Tibial artery (tissue), 4 donors: ENCODE data around the gene DHX35.

Source experiments
- DNase-seq, 2 donors: peaks; one replicate each; pipeline ENCODE4 v3.0.0-alpha.2; 2019
- H3K27ac ChIP-seq, 2 donors: fragments of 200-600 bp; sonication (generic) in 1 of 2; 1 replicate in 1 of 2; 2 replicates in 1 of 2; pipeline ENCODE4 v1.5.1; 2018 to 2019; ENCODE audit warnings: mild to moderate bottlenecking in 1 of 2
- H3K27me3 ChIP-seq, 2 donors: fragments of 200-600 bp; sonication (generic) in 1 of 2; one replicate each; pipeline versions ENCODE4 v1.5.1 to v1.6.0; 2016 to 2019
- H3K36me3 ChIP-seq, 3 donors: fragments of 200-600 bp; sonication (generic) in 2 of 3; one replicate each; pipeline ENCODE4 v1.5.1; 2016 to 2019; ENCODE audit warnings: mild to moderate bottlenecking in 2 of 3
- H3K4me1 ChIP-seq, 4 donors: fragments of 200-600 bp; sonication (generic) in 2 of 4; 1 replicate in 3 of 4; 2 replicates in 1 of 4; pipeline ENCODE4 v1.5.1; 2016 to 2019
- H3K4me3 ChIP-seq, 2 donors: fragments of 200-600 bp; sonication (generic) in 1 of 2; 1 replicate in 1 of 2; 2 replicates in 1 of 2; pipeline ENCODE4 v1.5.1; 2018 to 2019; ENCODE audit warnings: mild to moderate bottlenecking in 2 of 2
- H3K9me3 ChIP-seq, 3 donors: fragments of 200-600 bp; sonication (generic) in 1 of 3; one replicate each; pipeline ENCODE4 v1.5.1; 2016 to 2019
- CTCF ChIP-seq, 2 experiments: fragments of 200-600 bp in 1 of 2; fragments of 450-650 bp in 1 of 2; IDR thresholded peaks; one replicate each; pipeline ENCODE4 v1.5.1; 2017 to 2019; ENCODE audit warnings: antibody characterized with exemption in 2 of 2, mild to moderate bottlenecking in 1 of 2, moderate library complexity in 1 of 2
- intact Hi-C: fragments of 100-400 bp; cut with DNase I; formaldehyde crosslinking; loops from one replicate; pipeline ENCODE4 v1.15.0; 2023; ENCODE audit warnings: low total_unique reads

DHX35 gene

GRCh38 chr20:38920411-38920810 is 41.7 kb upstream of the DHX35 start:
- no peak overlapping the region for H3K27ac ChIP-seq
- TF ChIP-seq CTCF (IDR thresholded peaks at IDR 0.05) = no peak
- H3K36me3 ChIP-seq = no peaks in the 10 kb centered on the region
- H3K4me3 ChIP-seq = no peak overlapping the region
- intact Hi-C loops = no loop called here
- H3K4me1 ChIP-seq = no peaks in the 10 kb centered on the region
- no peaks in the 10 kb centered on the region for H3K9me3 ChIP-seq
- DNase-seq = no peak
- H3K27me3 ChIP-seq = peaks cover 0 to 19% of the 10 kb centered on the region in 2 donors

- H3K27me3 ChIP-seq = peaks cover 0 to 19% of the 10 kb centered on the region in 2 donors
- H3K9me3 ChIP-seq = no peaks in the 10 kb centered on the region
- no peak for DNase-seq
- intact Hi-C loops = no loop called here
- H3K4me1 ChIP-seq = no peaks in the 10 kb centered on the region
- H3K4me3 ChIP-seq = no peak overlapping the region
- no peak overlapping the region for H3K27ac ChIP-seq
- H3K36me3 ChIP-seq = no peaks in the 10 kb centered on the region
- TF ChIP-seq CTCF (IDR thresholded peaks at IDR 0.05) = no peak
These were observed 41.3 kb upstream of the DHX35 start for GRCh38 chr20:38920851-38921250.

DNA sequence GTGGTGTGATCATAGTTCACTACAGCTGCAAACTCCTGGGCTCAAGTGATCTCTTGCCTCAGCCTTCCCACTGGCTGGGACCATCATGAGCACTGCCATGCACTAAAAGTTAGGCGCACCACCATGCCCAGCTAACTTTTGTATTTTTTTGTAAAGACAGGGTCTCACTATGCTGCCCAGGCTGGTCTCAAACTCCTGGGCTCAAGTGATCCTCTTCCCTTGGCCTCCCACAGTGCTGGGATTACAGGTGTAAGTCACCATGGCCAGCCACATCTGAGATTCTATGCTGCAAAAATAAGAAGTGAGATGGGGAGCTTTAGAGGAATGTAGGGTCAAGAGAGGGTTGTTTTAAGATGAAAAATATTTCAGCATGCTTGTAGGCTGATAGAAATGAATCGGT is 37.4 kb upstream of the DHX35 start:
- no peak for DNase-seq
- H3K4me1 ChIP-seq = peaks cover 0 to 18% (median 14%) of the 10 kb centered on the region in 4 donors
- H3K9me3 ChIP-seq = no peaks in the 10 kb centered on the region
- H3K27ac ChIP-seq = no peak overlapping the region
- TF ChIP-seq CTCF (IDR thresholded peaks at IDR 0.05) = no peak
- intact Hi-C loops = loop anchor here (2.0 to 5.0 kb wide), 2 partner anchors 38 to 124 kb away; partner anchors contain the start of gene DHX35
- H3K4me3 ChIP-seq = no peak overlapping the region
- no peaks in the 10 kb centered on the region for H3K36me3 ChIP-seq
- peaks cover 0 to 15% of the 10 kb centered on the region in 2 donors for H3K27me3 ChIP-seq

- H3K27ac ChIP-seq = peak within 1 kb of the TSS; percentile 14 to 42
- peak in 1 of 2 experiments; percentile 73 for TF ChIP-seq CTCF (IDR thresholded peaks at IDR 0.05)
These were observed 35.8 kb upstream of the DHX35 start, which contains the start of gene FAM83D for GRCh38 chr20:38926142-38926933. FAM83D (plus strand) TSS chr20:38926417; CDS start chr20:38926443, 26 bp downstream.

DNA sequence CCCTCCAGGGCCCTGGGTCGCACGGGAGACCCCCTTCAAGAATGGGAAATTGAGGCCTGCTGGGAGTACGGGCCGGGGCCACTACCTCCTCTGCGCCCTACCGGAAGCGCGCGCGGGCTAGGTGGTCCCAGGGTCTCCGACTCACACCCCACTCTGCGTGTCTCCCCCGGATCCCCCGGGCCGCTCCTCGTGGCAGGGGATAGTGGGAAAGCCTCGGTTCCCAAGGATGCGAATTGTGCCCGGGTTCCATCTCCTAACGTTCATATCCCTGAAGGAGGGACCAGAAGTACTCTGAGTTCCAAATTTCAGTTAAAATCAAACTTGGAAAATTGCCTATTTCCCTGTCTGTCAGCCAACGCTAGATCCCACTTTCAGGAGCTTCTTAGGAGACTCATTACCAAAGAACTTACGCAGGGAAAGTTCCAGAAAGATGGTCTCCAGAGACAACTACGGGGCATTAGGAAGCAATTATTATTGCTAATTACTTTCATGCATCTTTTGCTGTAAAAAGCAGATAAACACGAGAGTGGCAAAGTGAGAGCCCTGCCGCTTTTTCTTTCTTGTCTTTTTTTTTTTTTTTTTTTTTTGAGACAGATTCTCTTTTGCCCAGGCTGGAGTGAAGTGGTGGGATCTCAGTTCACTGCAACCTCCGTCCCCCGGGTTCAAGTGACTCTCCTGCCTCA is 35.1 kb upstream of the DHX35 start:
- peaks cover 0 to 3% of the 10 kb centered on the region in 2 donors for H3K27me3 ChIP-seq
- intact Hi-C loops = loop anchor here (5.0 kb wide), 1 partner anchor 35 kb away; the partner anchor contains the start of gene DHX35
- peak overlapping the region; percentile 14 to 42 for H3K27ac ChIP-seq
- no peak for TF ChIP-seq CTCF (IDR thresholded peaks at IDR 0.05)
- peak overlapping the region; percentile 58 to 73 for H3K4me3 ChIP-seq
- H3K9me3 ChIP-seq = no peaks in the 10 kb centered on the region
- no peaks in the 10 kb centered on the region for H3K36me3 ChIP-seq
- no peak for DNase-seq
- peaks cover 0 to 18% (median 14%) of the 10 kb centered on the region in 4 donors for H3K4me1 ChIP-seq

More at GRCh38 chr20:38926142-38926933, 35.8 kb upstream of the DHX35 start, which contains the start of gene FAM83D:
- intact Hi-C loops = loop anchor here (5.0 kb wide), 1 partner anchor 36 kb away; the partner anchor contains the start of gene DHX35
- Histone ChIP-seq H3K4me3 (peak within 1 kb of the TSS; percentile 58 to 73), H3K9me3 (no peaks in the 10 kb centered on the region), H3K4me1 (peaks cover 0 to 18% (median 14%) of the 10 kb centered on the region in 4 donors), H3K36me3 (no peaks in the 10 kb centered on the region), H3K27me3 (peaks cover 0 to 3% of the 10 kb centered on the region in 2 donors)
- DNase-seq = peak; percentile 90 to 95
